Immature natural killer cell (primary cell): ENCODE data around the gene CERCAM. TPM values are rescaled to one million over a fixed set of nuclear protein-coding genes. Genes with fewer than 3 reads are reported as not detected.
"Not testable (repeated sequence)": the region's sequence is repeated elsewhere in the genome, so short reads cannot be mapped to it uniquely, and the experiment has no call there.

Source experiments
- DNase-seq, 3 donors: peaks; one replicate each; pipeline ENCODE4 v3.0.0; 2022; ENCODE audit warnings: mixed read lengths in 1 of 3
- H3K27ac Mint-ChIP-seq, 6 donors: one replicate each; pipeline ENCODE4 v1.8.0; 2020; ENCODE audit warnings: mixed read lengths in 6 of 6, mild to moderate bottlenecking in 5 of 6, inconsistent platforms in 4 of 6, moderate library complexity in 3 of 6
- H3K27me3 Mint-ChIP-seq, 3 donors: one replicate each; pipeline ENCODE4 v1.8.0; 2020 to 2021; ENCODE audit warnings: low read depth in 3 of 3, mild to moderate bottlenecking in 3 of 3, mixed read lengths in 3 of 3, moderate library complexity in 3 of 3, inconsistent platforms in 1 of 3
- H3K36me3 Mint-ChIP-seq, 3 donors: one replicate each; pipeline ENCODE4 v1.8.0; 2020; ENCODE audit warnings: mixed read lengths in 3 of 3, inconsistent platforms in 2 of 3, mild to moderate bottlenecking in 2 of 3
- H3K4me1 Mint-ChIP-seq, 2 donors: one replicate each; pipeline ENCODE4 v1.8.0; 2020; ENCODE audit warnings: inconsistent platforms in 2 of 2, mild to moderate bottlenecking in 2 of 2, mixed read lengths in 2 of 2, moderate library complexity in 1 of 2
- H3K4me3 Mint-ChIP-seq, 5 donors: one replicate each; pipeline ENCODE4 v1.8.0; 2020; ENCODE audit warnings: mild to moderate bottlenecking in 5 of 5, mixed read lengths in 5 of 5, inconsistent platforms in 3 of 5, moderate library complexity in 3 of 5
- H3K9me3 Mint-ChIP-seq, 6 donors: one replicate each; pipeline ENCODE4 v1.8.0; 2020; ENCODE audit warnings: mild to moderate bottlenecking in 6 of 6, mixed read lengths in 6 of 6, inconsistent platforms in 4 of 6, moderate library complexity in 3 of 6
- polyA plus RNA-seq, 3 donors: library from polyadenylated mRNA; unstranded; fragments of 300-500 nt; fragmentation: Illumina TruSeq; gene quantifications; one replicate each; pipeline ENCODE4 v1.2.3, GENCODE V29; 2021

Gene CERCAM
- polyA plus RNA-seq, 3 donors from 2014 or later, result 9.1 to 20.7 (median 10.2) TPM

DNA sequence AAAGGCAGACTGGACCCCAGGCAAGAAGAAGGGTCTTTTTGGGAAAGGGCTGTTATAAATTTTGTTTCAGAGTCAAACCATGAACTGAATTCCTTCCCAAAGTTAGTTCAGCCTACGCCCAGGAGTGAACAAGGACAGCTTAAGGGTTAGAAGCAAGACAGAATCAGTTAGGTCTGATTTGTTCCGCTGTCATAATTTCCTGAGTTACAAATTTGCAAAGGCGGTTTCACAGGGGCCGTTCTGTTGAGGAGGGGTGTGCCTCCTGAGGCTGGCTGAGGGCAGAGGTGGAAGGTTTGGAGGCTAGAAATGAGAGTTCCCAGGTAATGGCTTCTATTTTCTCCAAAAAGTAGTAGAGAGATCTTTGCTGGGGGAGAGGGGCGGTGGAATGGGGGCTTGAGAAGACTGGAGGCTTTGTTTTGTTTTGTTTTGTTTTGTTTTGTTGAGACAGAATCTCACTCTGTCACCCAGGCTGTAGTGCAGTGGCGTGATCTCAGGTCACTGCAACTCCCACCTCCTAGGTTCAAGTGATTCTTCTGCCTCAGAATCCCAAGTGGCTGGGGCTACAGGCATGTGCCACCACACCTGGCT, 4.1 kb upstream of the CERCAM start:
- Mint-ChIP-seq H3K4me3 (peak overlapping the region in 2 of 5 donors; percentile 7 to 78), H3K27ac (no peak overlapping the region), H3K9me3 (no peaks in the 10 kb centered on the region), H3K36me3 (peaks cover 0 to 3% (median 0%) of the 10 kb centered on the region in 3 donors), H3K27me3 (peaks cover 2 to 13% (median 10%) of the 10 kb centered on the region in 3 donors), H3K4me1 (peaks cover under 1 to 10% of the 10 kb centered on the region in 2 donors)
- DNase-seq, result no peak

DNA sequence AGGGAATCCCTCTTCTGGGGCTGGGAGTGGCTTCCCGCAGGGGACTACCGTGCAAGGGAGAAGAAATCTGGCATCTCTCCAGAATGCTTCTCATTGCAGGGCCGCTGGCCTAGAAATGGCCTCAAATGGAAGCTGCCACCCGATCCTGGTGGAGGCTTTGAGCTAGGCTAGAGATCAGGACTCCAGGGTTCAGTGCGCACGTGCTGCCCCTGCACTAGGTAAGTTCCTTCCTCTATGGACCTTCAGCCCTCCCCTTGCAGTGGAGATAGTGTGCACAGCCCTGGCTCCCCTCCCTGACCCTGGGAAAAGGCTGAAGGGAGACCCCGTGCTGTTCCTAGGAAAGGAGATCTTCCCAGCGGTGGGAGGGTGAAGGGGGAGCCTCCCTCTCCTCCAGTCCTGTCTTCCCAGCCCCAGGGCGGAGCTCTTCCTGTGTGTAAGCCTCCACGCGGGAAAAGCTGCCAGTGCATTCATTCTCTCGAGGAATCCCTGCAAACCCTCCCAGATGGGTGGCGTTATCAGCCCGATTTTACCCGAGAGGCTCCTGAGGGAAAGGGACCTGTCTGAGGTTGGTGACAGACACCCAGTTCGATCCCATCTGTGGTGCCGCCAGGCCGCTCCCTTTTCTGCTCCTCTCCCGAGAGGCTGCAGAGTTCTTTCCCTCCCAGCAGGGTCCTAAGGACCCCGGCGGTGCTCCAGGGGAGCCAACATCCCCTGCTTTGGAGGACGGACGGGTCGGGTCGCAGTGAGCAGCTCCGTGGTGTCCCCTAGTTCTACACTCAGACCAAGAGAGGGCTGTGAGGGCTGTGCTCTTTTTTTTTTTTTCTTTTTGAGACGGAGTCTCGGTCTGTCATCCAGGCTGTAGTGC, 1.4 kb upstream of the CERCAM start:
- Mint-ChIP-seq H3K36me3 (no peaks in the 10 kb centered on the region), H3K9me3 (no peaks in the 10 kb centered on the region), H3K4me1 (peaks cover 12 to 16% of the 10 kb centered on the region in 2 donors), H3K27ac (no peak overlapping the region), H3K27me3 (peaks cover under 1 to 13% (median 10%) of the 10 kb centered on the region in 3 donors), H3K4me3 (peak overlapping the region; percentile 75 to 83 (median 82))
- no peak for DNase-seq

DNA sequence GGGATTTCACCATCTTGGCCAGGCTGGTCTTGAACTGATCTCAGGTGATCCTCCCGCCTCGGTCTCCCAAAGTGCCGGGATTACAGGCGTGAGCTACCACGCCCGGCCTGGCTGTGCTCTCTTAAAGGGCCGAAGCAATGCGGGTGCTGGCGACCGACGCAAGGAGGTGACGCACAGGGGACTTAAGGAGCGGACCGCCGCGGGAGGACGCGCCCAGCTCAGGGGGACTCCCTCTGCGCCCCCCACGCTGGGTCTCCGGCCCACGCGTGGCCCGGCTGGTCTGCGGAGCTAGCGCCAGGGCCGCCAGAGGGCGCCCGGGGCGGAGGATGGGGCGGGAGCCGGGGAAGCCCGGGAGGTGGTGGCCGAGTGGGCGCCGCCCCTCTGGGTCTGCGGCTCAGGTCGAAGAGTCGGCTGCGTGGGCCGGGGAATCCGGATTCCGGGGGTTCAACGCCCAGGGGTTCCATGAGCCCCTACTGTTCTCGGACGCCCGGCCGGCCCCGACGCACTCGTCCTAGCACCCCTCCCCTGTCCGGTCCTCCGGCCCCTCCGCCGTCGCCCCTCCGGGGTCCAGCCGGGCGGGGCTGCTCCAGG, 502 bp upstream of the CERCAM start:
- Mint-ChIP-seq H3K27ac (peak overlapping the region in 3 of 6 donors; percentile 31 to 55 (median 45)), H3K27me3 (peaks cover 1 to 9% (median 7%) of the 10 kb centered on the region in 3 donors)

DNA sequence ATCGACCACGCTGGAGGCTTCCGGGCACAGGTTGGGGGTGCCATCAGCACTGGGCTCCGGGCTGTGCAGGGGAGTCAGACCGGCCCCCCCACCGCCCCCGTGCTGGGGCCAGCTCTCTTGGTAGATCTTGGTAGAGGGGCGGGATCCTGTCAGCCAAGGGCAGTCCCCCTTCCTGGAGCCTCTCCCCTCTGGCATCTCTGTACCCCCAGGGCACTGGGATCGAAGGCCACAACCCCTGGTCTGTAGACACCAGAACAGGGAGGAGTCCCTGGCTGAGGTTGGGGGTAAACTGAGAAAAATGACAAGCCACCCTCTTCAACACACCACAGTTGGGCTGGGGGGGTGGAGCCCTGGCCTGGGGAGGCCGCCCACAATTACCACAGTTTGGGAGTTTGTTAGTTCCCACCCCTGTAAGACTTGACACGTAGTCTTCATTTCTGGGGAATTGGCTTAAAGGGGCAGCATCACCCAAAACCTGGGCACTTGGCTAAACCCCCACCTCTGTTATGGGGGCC, 882 bp downstream of the CERCAM start:
- peaks cover 12 to 15% of the 10 kb centered on the region in 2 donors for H3K4me1 Mint-ChIP-seq
- peaks cover 0 to 3% (median 1%) of the 10 kb centered on the region in 3 donors for H3K27me3 Mint-ChIP-seq
- peak in 2 of 3 donors; percentile 15 for DNase-seq
- H3K9me3 Mint-ChIP-seq, result no peaks in the 10 kb centered on the region
- H3K4me3 Mint-ChIP-seq, result peak overlapping the region; percentile 54 to 85 (median 71)
- H3K36me3 Mint-ChIP-seq, result peaks cover 0 to 2% (median 0%) of the 10 kb centered on the region in 3 donors
- H3K27ac Mint-ChIP-seq, result peak overlapping the region in 1 of 6 donors; percentile 39

More for the DNA sequence above, 502 bp upstream of the CERCAM start:
- Mint-ChIP-seq H3K4me3 (peak overlapping the region; percentile 75 to 83 (median 82)), H3K9me3 (no peaks in the 10 kb centered on the region), H3K36me3 (no peaks in the 10 kb centered on the region), H3K4me1 (peaks cover 12 to 16% of the 10 kb centered on the region in 2 donors)
- peak; percentile 73 to 75 (median 74) for DNase-seq

DNA sequence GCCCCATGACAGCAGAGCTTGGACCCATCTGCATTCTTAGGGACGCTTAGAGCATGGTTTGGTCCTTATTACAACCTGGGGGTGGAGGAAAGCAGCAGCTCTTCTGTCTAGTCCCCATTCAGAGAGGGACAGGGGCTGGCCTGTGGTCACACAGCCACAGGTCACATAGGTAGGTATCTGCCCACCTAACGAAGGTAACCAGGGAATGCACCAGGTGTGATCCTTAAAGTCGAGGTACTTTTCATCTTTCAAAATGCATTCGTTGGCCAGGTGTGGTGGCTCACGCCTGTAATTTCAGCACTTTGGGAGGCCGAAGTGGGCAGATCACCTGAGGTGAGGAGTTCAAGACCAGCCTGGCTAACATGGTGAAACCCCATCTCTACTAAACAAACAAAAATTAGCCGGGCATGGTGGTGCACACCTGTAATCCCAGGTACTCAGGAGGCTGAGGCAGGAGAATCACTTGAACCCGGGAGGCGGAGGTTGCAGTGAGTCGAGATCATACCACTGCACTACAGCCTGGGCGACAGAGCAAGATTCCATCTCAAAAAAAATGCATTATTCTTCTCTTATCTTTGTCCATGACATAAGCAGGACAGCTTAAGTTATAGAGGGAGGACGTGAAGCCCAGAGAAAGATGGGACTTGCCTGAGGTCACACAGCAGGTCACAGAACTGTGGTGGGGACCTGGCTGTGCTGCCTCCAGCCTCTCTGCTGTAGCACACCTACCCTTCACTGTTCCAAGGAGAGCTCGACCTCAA, 1.5 kb downstream of the CERCAM start:
- not testable (repeated sequence) for DNase-seq, H3K9me3 Mint-ChIP-seq, H3K36me3 Mint-ChIP-seq, H3K27me3 Mint-ChIP-seq
- H3K4me3 Mint-ChIP-seq, result peak overlapping the region; percentile 54 to 85 (median 71)
- H3K4me1 Mint-ChIP-seq, result peaks cover 12 to 14% of the 10 kb centered on the region in 2 donors
- peak overlapping the region in 1 of 6 donors; percentile 39 for H3K27ac Mint-ChIP-seq

DNA sequence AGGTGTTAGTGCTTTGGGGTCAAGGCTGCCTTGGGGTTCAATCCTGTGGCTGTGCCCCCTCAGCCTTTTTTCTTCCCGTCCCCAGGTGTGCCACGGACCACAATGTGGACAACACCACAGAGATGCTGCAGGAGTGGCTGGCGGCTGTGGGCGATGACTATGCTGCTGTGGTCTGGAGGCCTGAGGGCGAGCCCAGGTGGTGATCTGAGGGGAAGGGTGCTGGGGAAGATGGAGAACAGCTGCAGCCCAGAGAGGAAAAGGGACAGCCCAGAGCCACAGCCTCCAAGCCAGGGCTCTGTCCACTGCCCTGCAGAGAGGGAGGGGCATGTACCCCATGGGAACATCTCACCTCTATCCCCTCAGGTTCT, 2.1 kb downstream of the CERCAM start:
- H3K36me3 Mint-ChIP-seq, result peaks cover 0 to 4% (median 0%) of the 10 kb centered on the region in 3 donors
- H3K27ac Mint-ChIP-seq, result no peak overlapping the region
- DNase-seq, result no peak
- H3K4me3 Mint-ChIP-seq, result peak overlapping the region in 1 of 5 donors; percentile 23
- no peaks in the 10 kb centered on the region for H3K9me3 Mint-ChIP-seq
- H3K4me1 Mint-ChIP-seq, result peaks cover 12 to 14% of the 10 kb centered on the region in 2 donors
- H3K27me3 Mint-ChIP-seq, result peaks cover 0 to 3% (median 1%) of the 10 kb centered on the region in 3 donors

DNA sequence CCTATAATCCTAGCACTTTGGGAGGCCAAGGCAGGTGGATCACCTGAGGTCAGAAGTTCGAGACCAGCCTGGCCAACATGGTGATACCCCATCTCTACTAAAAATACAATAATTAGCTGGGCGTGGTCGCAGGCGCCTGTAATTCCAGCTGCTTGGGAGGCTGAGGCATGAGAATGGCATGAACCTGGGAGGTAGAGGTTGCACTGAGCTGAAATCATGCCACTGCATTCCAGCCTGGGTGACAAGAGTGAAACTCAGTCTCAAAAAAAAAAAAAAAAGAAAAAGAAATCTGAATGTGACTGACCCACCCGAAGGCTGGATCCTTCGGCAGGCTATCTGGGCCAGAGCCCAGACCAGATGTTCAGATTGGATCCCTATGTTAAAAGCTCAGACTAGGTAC, 2.7 kb downstream of the CERCAM start:
- DNase-seq, H3K36me3 Mint-ChIP-seq, H3K27ac Mint-ChIP-seq, H3K27me3 Mint-ChIP-seq, H3K9me3 Mint-ChIP-seq: not testable (repeated sequence)
- Mint-ChIP-seq H3K4me1 (peaks cover 12 to 14% of the 10 kb centered on the region in 2 donors), H3K4me3 (peak overlapping the region in 1 of 5 donors; percentile 17)

DNA sequence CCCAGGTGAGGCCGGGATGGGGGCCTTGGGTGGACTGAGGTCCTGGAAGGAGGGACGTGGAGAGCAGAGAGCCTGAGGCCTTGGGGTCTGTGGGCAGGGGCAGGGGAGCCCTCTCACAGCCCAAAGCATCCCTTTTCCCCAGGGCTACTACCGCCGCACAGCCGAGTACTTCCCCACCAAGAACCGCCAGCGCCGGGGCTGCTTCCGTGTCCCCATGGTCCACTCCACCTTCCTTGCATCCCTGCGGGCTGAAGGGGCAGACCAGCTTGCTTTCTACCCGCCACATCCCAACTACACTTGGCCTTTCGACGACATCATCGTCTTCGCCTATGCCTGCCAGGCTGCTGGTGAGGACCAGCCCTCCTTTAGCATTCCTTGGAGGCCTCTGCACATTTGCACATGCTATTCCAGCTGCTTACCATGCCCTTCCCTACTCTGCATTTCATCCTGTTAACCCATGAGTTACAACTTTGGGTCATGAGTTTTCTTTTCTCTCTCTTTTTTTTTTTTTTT, 3.7 kb downstream of the CERCAM start:
- peaks cover 0 to 3% (median under 1%) of the 10 kb centered on the region in 3 donors for H3K27me3 Mint-ChIP-seq
- H3K9me3 Mint-ChIP-seq, result no peaks in the 10 kb centered on the region
- no peak for DNase-seq
- peaks cover 0 to 4% (median 0%) of the 10 kb centered on the region in 3 donors for H3K36me3 Mint-ChIP-seq
- H3K4me3 Mint-ChIP-seq, result no peak overlapping the region
- H3K4me1 Mint-ChIP-seq, result peaks cover 12 to 14% of the 10 kb centered on the region in 2 donors
- H3K27ac Mint-ChIP-seq, result peak overlapping the region in 1 of 6 donors; percentile 61

DNA sequence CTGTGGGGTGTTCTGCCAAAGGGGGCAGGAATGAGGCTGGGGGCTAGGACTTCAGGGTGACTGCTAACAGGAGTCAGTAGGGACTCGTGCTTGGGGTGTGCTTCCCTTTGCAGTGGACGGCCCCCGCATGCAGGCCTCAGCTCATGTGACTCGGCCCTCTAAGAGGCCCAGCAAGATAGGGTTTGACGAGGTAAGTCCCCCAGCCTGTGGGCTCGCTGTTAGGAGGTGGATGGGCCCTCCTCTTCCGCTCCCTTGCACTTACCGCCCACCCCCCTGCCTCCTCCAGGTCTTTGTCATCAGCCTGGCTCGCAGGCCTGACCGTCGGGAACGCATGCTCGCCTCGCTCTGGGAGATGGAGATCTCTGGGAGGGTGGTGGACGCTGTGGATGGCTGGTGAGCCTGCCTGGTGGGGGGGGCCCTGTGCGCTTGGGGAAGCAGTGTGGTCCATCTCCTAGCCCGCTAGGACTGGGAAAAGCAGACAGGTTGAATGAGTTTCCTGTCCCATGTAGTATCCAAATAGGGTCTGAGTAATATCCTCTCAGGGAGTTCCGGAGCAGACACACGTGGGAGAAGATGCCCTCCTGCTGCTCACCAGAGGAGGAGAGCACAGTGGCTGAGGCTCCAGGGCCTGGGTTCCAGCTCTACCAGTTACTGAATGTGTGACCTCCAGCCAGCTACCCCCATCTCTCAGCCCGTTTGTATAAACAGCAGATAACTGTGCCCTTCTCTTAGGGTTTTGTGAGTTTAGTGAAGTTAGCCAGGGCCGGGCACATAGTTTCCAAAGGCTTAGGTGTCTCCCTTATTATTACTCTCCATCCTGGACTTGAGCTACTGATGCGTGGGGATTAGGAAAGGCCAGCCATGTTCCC, 8.2 kb downstream of the CERCAM start:
- no peaks in the 10 kb centered on the region for H3K4me1 Mint-ChIP-seq
- no peak for DNase-seq
- peaks cover 0 to 7% (median 0%) of the 10 kb centered on the region in 3 donors for H3K27me3 Mint-ChIP-seq
- H3K27ac Mint-ChIP-seq, result no peak overlapping the region
- no peaks in the 10 kb centered on the region for H3K9me3 Mint-ChIP-seq
- peaks cover 0 to 4% (median 0%) of the 10 kb centered on the region in 3 donors for H3K36me3 Mint-ChIP-seq
- H3K4me3 Mint-ChIP-seq, result no peak overlapping the region

DNA sequence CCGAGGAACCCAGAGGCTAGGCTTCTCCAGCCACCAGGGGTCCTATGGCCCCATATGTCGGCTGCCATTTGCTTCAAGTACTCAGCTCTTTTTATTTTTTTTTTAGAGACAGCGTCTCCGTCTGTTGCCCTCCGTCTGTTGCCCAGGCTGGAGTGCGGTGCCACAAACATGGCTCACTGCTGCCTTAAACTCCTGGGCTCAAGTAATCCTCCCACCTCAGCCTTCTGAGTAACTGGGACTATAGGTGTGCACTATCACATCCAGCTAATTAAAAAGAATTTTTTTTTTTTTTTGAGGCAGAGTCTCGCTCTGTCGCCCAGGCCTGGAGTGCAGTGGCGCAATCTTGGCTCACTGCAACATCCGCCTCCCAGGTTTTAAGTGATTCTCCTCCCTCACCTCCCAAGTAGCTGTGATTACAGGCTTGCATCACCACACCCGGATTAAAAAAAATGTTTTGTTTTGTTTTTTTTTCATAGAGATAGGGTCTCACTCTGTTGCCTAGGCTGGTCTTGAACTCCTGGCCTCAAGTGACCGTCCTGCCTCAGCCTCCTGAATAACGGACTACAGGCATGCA, 8.9 kb downstream of the CERCAM start:
- peaks cover 0 to 6% (median 0%) of the 10 kb centered on the region in 3 donors for H3K27me3 Mint-ChIP-seq
- no peak for DNase-seq
- peaks cover 0 to 4% (median 0%) of the 10 kb centered on the region in 3 donors for H3K36me3 Mint-ChIP-seq
- no peak overlapping the region for H3K27ac Mint-ChIP-seq
- no peaks in the 10 kb centered on the region for H3K9me3 Mint-ChIP-seq
- H3K4me1 Mint-ChIP-seq, result no peaks in the 10 kb centered on the region
- H3K4me3 Mint-ChIP-seq, result no peak overlapping the region

DNA sequence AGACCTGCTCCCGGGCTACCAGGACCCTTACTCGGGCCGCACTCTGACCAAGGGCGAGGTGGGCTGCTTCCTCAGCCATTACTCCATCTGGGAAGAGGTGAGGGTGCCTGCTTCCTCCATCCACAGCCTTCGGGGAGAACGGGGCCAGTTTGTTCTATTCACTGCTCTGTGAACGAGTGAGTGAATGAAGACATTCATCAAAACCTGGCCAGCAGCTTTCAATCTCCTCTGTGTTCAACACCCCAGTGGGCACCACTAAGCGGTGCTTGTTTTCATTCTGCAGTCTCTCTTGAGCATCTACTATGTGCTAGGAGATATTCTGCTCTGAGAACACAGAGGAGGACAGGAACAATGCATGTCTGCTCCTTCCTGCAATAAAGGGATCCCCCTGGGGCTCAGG, 10.6 kb downstream of the CERCAM start:
- DNase-seq, result no peak
- Mint-ChIP-seq H3K27me3 (peaks cover 0 to 6% (median 0%) of the 10 kb centered on the region in 3 donors), H3K36me3 (peaks cover 0 to 4% (median 0%) of the 10 kb centered on the region in 3 donors), H3K9me3 (no peaks in the 10 kb centered on the region), H3K4me3 (no peak overlapping the region), H3K4me1 (no peaks in the 10 kb centered on the region), H3K27ac (no peak overlapping the region)

DNA sequence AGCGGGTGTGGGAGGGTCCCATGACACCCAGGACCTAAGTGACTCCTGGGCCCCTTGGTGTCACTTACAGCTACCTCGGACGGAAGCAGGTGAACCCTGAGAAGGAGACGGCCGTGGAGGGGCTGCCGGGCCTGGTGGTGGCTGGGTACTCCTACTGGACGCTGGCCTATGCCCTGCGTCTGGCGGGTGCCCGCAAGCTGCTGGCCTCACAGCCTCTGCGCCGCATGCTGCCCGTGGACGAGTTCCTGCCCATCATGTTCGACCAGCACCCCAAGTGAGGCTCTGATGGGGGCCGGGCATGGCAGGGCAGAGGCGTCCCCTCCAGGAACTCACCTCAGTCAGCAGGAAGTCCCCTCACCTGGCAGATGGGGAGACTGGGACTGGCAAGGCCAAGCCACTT, 13.7 kb downstream of the CERCAM start:
- Mint-ChIP-seq H3K9me3 (no peaks in the 10 kb centered on the region), H3K27me3 (peaks cover 0 to 10% (median 1%) of the 10 kb centered on the region in 3 donors), H3K36me3 (no peaks in the 10 kb centered on the region), H3K4me1 (peaks cover 8 to 10% of the 10 kb centered on the region in 2 donors), H3K4me3 (no peak overlapping the region), H3K27ac (no peak overlapping the region)
- no peak for DNase-seq
